ENCODE data around the gene FRMD3.

FRMD3 gene

GRCh38 chr9:83209188-83209731 is 328.9 kb downstream of the FRMD3 start:
- TF ChIP-seq USF1 (IDR thresholded peaks at IDR 0.05) (no peak), FOXM1 (IDR thresholded peaks at IDR 0.05; ENCODE audit: borderline replicate concordance, low read depth) (no peak), ZBTB7A (IDR thresholded peaks at IDR 0.05; ENCODE audit: low read depth) (no peak), EGR1 (IDR thresholded peaks at IDR 0.05) (no peak), CREB1 (IDR thresholded peaks at IDR 0.05; ENCODE audit: low read depth) (no peak), NFIC (IDR thresholded peaks at IDR 0.05) (no peak), EP300 (IDR thresholded peaks at IDR 0.05; ENCODE audit: borderline replicate concordance) (no peak), RAD21 (IDR thresholded peaks at IDR 0.05; ENCODE audit: low read depth) (no peak), TAF1 (IDR thresholded peaks at IDR 0.05; ENCODE audit: low read depth) (no peak), REST (IDR thresholded peaks at IDR 0.05; ENCODE audit: low read depth) (no peak), YY1 (IDR thresholded peaks at IDR 0.05; ENCODE audit: low read depth) (no peak), TEAD4 (IDR thresholded peaks at IDR 0.05) (no peak)

GRCh38 chr9:83208065-83208850 is 329.9 kb downstream of the FRMD3 start:
- no peak for TF ChIP-seq TEAD4 (IDR thresholded peaks at IDR 0.05)
- no peak for TF ChIP-seq YY1 (IDR thresholded peaks at IDR 0.05; ENCODE audit: low read depth)
- TF ChIP-seq CEBPB (IDR thresholded peaks at IDR 0.05): no peak
- no peak for TF ChIP-seq TCF12 (IDR thresholded peaks at IDR 0.05; ENCODE audit: low read depth)
- TF ChIP-seq CREB1 (IDR thresholded peaks at IDR 0.05; ENCODE audit: low read depth): no peak
- no peak for TF ChIP-seq ZBTB7A (IDR thresholded peaks at IDR 0.05; ENCODE audit: low read depth)
- TF ChIP-seq EP300 (IDR thresholded peaks at IDR 0.05; ENCODE audit: borderline replicate concordance): no peak
- TF ChIP-seq RAD21 (IDR thresholded peaks at IDR 0.05; ENCODE audit: low read depth): no peak

- TF ChIP-seq EGR1 (IDR thresholded peaks at IDR 0.05) (no peak), RAD21 (IDR thresholded peaks at IDR 0.05; ENCODE audit: low read depth) (peak; percentile 61; the same call in 1 of the 2 replicates)
Measured at GRCh38 chr9:83204047-83204446, 334.2 kb downstream of the FRMD3 start.

- TF ChIP-seq REST (IDR thresholded peaks at IDR 0.05; ENCODE audit: low read depth) (no peak), EGR1 (IDR thresholded peaks at IDR 0.05) (no peak), FOXM1 (IDR thresholded peaks at IDR 0.05; ENCODE audit: borderline replicate concordance, low read depth) (no peak), TCF12 (IDR thresholded peaks at IDR 0.05; ENCODE audit: low read depth) (no peak), YY1 (IDR thresholded peaks at IDR 0.05; ENCODE audit: low read depth) (no peak), ZBTB7A (IDR thresholded peaks at IDR 0.05; ENCODE audit: low read depth) (no peak), RAD21 (IDR thresholded peaks at IDR 0.05; ENCODE audit: low read depth) (no peak), TAF1 (IDR thresholded peaks at IDR 0.05; ENCODE audit: low read depth) (no peak), CREB1 (IDR thresholded peaks at IDR 0.05; ENCODE audit: low read depth) (no peak), EP300 (IDR thresholded peaks at IDR 0.05; ENCODE audit: borderline replicate concordance) (no peak), CEBPB (IDR thresholded peaks at IDR 0.05) (no peak), MAX (IDR thresholded peaks at IDR 0.05) (no peak)
Measured at GRCh38 chr9:83200531-83200930, 337.7 kb downstream of the FRMD3 start.

GRCh38 chr9:83199832-83200231 is 338.4 kb downstream of the FRMD3 start:
- TF ChIP-seq CEBPB (IDR thresholded peaks at IDR 0.05): no peak
- TF ChIP-seq ZBTB7A (IDR thresholded peaks at IDR 0.05; ENCODE audit: low read depth): no peak
- TF ChIP-seq TEAD4 (IDR thresholded peaks at IDR 0.05): no peak
- TF ChIP-seq NFIC (IDR thresholded peaks at IDR 0.05): no peak
- TF ChIP-seq TAF1 (IDR thresholded peaks at IDR 0.05; ENCODE audit: low read depth): no peak
- no peak for TF ChIP-seq USF1 (IDR thresholded peaks at IDR 0.05)
- no peak for TF ChIP-seq EGR1 (IDR thresholded peaks at IDR 0.05)
- TF ChIP-seq REST (IDR thresholded peaks at IDR 0.05; ENCODE audit: low read depth): no peak
